Ramos (cell line): ENCODE results near the gene PIH1D1.

Experiments
- in situ Hi-C: fragments of 300-500 bp; cut with MboI; formaldehyde crosslinking; loops from one replicate; pipeline ENCODE4 v1.14.3; 2022; ENCODE audit warnings: low sequenced_read_pairs; ENCODE audit not compliant: unreplicated experiment

The PIH1D1 gene

DNA sequence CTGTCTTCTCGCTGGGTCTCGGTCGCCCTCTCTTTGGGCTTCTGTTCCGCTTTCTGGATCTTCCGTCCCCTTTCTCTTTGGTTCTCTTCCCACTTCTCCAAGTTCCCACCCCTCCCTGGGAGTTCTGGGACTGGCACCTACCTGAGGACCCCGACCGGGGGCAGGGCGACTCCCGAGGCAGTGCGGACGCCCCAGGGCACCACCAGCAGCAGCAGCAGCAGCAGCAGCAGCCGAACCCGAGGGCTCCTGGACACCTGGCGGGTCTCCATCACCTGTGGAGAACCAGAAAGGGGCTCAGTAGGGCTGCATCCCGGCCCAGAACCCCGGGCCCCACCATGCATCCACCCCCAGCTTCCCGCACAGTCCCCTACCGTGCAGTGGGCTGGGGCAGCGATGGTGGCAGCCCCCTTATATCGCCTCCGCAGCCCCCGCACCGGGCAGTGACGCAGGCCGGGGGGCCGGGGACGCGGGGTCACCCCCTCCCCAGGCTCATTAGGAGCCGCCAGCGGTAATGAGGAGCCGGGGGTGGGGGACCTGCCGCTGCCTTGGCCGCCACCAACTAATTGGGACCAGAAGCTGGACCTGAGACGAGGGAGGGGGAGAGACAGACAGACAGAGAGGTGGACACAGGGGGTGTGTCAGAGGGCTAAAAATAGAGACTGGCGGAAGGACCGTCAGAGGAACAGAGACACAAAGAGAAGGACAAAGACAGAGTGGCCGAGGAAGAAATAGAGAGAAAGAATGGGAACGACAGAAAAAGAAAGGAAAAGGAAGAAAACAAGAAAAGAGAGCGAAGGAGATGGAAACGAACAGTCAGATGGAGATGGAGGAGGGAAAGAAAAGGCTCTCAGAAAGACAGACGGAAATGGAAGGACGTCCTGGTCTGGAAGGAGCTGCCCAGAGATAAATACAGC lies 28.3 kb downstream of the PIH1D1 start, which contains the start of gene PTH2:
PTH2 (minus strand) TSS at position 371 of the 914 bp plus-strand sequence; CDS start at position 269, 102 bp downstream.
- in situ Hi-C loops: no loop called here

DNA sequence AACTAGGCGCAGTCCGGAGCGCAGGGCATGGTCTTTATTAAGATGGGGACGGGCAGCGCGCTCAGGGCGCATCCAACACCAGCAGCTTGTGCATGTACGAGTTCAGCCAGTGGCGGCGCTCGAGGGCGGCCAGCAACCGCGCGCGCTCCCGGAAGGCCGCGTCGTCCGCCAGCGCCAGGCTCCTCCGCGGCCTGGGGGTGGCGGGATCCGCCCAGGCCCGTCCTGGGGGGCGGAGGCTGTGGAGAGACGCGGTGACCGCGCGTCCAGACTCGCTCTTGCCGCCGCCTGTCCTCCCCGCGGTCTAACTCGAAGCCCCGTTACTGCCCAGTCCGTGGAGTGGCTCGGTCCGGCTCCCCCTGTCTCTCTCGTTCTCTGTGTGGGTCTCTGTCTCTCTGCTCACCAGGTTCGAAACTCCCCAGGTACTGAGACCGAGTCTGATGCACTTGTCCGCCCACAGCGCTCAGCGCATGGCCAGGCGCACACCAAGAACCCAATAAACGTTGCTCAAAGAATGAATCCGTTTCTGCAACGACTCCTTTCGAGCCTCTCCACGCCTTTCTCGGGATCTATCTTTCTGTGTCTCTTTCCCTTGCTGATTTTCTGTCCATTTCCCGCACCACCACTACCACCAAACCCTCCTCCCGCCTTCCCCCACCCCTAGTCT lies 29.1 kb downstream of the PIH1D1 start:
- in situ Hi-C loops: no loop called here

- in situ Hi-C loops: no loop called here
Measured at GRCh38 chr19:49421878-49422202, 29.8 kb downstream of the PIH1D1 start.

GRCh38 chr19:49421039-49421877 lies 30.4 kb downstream of the PIH1D1 start:
- in situ Hi-C loops: no loop called here

- in situ Hi-C loops: no loop called here
Measured at GRCh38 chr19:49420227-49420626, 31.4 kb downstream of the PIH1D1 start.

DNA sequence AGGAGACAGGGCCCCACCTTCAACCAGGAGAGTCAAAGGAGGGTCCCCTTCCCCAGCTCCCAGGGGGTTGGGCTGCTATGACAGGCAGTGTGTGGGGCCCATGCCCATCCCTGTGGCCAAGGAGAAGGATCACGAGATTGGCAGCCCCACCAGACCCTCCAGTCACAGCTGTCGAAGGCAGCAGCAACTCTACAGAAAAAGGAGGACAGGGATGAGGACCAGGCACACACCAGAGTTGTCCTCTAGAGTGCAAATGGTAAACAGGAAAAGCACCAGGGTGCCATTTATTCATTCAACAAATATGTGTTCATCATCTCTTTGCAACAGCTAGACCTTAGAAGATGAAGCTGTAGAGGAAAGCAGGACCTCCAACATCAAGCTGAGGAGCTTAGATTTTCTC lies 32.4 kb downstream of the PIH1D1 start:
- in situ Hi-C loops: no loop called here

DNA sequence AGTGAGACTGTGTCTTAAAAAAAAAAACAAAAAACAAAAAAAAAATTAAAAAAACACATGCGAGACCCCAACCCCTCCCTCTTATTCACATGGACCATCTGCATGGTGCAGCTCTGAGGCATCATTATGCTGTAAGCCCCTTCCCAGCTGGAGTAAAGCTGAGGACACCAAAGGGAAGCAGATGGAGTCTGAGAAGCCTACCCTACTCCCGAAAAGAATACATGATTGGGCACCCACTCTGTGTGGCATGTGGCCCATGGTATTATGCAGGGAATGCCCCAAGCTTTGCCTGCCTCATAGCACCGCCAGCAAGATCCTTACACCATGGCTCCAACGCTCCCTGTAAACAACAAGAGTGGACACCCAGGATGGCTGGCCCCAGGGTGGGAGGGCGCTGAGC lies 33.1 kb downstream of the PIH1D1 start:
- in situ Hi-C loops: no loop called here

GRCh38 chr19:49417088-49417487 lies 34.5 kb downstream of the PIH1D1 start:
- in situ Hi-C loops: no loop called here

- in situ Hi-C loops: no loop called here
Measured at GRCh38 chr19:49415810-49416200, 35.8 kb downstream of the PIH1D1 start.

DNA sequence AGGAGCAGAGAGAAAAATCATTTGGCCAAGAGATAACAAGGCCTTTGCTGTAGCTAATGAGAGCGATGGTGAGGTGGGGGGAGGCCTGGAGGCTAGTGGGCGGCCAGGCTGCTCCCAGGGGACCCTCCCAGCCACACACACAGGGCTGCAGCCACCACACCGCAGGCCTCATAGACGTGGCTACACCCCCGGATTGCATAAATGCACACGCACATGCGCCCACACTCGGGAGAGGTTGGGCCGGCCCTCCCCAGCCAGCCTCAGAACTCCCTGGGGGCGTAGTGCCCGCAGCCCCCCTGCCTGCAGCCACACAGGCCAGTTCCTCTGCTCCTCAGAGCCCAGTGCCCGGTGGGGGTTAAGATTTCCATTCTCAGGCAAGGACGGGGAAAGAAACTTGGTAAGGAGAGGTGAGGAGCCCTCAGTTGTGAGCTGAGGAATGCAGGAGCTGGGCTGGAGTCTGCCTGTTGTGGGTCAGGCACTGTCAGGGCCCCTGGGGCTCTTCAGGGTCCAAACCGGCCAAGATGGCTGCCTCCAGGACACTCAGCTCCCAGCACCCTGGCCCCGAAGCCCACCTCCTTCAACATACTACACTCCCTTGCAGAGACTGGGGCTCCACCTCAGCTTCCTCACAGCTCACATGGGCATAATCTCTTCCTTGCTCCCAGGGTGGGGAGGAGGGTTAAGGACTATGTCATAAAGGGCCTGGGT lies 36.4 kb downstream of the PIH1D1 start:
- in situ Hi-C loops: no loop called here

GRCh38 chr19:49414256-49414655 lies 37.4 kb downstream of the PIH1D1 start:
- in situ Hi-C loops: no loop called here

- in situ Hi-C loops: no loop called here
Measured at GRCh38 chr19:49413348-49413747, 38.3 kb downstream of the PIH1D1 start.

GRCh38 chr19:49411681-49412326 lies 39.8 kb downstream of the PIH1D1 start:
- in situ Hi-C loops: no loop called here

DNA sequence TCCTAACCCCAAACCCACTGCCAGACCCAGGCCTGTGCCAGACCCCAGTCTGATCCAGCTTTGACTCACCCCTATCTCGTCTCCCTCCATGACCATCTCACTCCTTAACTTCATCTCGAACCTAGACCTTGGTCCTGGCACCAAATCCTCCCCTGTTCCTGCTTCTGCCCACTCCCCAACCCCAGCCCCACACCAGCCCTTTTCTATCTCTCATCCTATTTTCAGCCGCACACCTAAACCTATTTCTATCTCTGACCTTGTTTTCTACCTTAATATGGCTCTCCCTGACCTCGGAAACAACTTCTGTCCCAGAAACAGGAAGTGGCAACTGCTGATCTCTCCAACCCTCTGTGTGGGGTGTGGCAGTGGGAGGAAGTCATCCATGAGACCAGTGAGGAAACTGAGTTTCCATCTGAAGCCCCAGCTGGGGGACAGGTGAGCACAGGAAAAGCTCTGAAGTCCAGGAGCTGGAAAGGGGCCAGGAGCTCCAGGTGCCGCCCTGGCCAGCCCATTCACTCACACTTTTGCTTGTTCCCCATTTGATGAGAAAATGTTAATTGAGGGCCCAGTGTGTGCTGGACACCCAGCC lies 42.1 kb downstream of the PIH1D1 start:
- in situ Hi-C loops: no loop called here

GRCh38 chr19:49408816-49409440 lies 42.7 kb downstream of the PIH1D1 start:
- in situ Hi-C loops: no loop called here

DNA sequence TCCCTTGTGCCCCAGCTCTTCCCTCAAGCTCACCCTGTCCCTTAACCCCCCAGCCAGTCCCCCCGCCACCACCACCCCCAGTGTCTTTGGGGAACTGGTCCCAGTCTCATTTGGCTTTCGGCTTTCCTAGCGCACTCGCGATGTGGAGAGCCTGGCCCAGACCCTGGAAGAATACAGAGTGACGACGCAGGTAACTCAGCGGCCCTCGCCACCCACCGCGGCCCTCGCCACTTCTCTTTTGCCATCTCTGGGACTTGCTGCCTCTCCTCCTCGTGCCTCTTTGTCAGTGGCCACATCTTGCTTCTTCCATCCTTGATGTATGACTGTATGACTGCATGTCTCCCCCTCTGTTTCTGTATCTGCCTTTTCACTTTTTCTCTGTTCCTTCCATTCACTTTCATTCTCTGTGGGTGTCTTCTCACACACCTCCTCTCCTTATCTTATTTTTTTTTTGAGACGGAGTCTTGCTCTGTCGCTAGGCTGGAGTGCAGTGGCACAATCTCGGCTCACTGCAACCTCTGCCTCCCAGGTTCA lies 44.1 kb downstream of the PIH1D1 start:
- in situ Hi-C loops: no loop called here

DNA sequence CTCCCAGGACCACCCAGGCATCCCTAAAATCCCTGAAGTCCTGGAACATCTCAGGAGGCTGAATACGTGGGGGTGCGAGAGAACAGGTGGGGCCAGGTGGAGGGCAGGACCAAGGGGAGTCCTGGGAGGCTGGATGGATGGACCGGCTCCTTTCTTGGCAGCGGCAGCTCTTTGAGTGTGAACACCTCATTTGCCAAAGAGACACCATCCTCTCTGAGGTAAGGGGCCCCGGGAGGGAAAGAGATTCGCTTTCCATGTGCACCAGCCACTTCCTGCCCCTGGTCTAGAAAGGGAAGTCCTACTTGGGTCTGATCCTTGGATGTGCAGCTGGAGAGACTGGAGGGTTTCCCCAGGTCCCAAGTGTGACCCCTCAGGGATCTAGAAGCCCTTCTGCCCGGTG lies 44.5 kb downstream of the PIH1D1 start:
- in situ Hi-C loops: no loop called here

- in situ Hi-C loops: no loop called here
Measured at GRCh38 chr19:49403404-49404187, 48.0 kb downstream of the PIH1D1 start.
